CD14-positive monocyte (primary cell): Measurements from ENCODE around the gene TMEM129. TPM values are rescaled to one million over a fixed set of nuclear protein-coding genes. Genes with fewer than 3 reads are reported as not detected.

Experiments used
- DNase-seq, 3 donors: peaks; one replicate each; pipeline ENCODE4 v3.0.0-alpha.2; 2011 to 2022
- H2AFZ ChIP-seq: 2 replicates; pipeline ENCODE4 v1.6.0; 2012; ENCODE audit warnings: mild to moderate bottlenecking, low read depth, low read length, inconsistent platforms; ENCODE audit not compliant: insufficient read depth, poor library complexity, severe bottlenecking
- H3K27ac ChIP-seq, 2 donors: 1 replicate in 1 of 2; 2 replicates in 1 of 2; pipeline ENCODE4 v1.5.1; 2012 to 2013; ENCODE audit warnings: low read length in 2 of 2, control low read depth in 1 of 2, inconsistent platforms in 1 of 2, low read depth in 1 of 2, mild to moderate bottlenecking in 1 of 2
- H3K27me3 ChIP-seq, 2 donors: one replicate each; pipeline versions ENCODE4 v1.6.0 to v1.6.1; 2011 to 2013; ENCODE audit warnings: low read length in 2 of 2; ENCODE audit not compliant: control insufficient read depth in 2 of 2, insufficient read depth in 2 of 2
- H3K36me3 ChIP-seq, 2 donors: replicated peaks in 1 of 2; 1 replicate in 1 of 2; 2 replicates in 1 of 2; pipeline versions ENCODE4 v1.5.1 to v1.6.1; 2012 to 2013; ENCODE audit warnings: low read length in 2 of 2, control low read depth in 1 of 2, inconsistent platforms in 1 of 2, mild to moderate bottlenecking in 1 of 2; ENCODE audit not compliant: insufficient read depth in 2 of 2, control insufficient read depth in 1 of 2
- H3K4me1 ChIP-seq, 2 donors: 1 replicate in 1 of 2; 2 replicates in 1 of 2; pipeline versions ENCODE4 v1.5.1 to v1.6.1; 2012 to 2013; ENCODE audit warnings: low read length in 2 of 2, control low read depth in 1 of 2, inconsistent platforms in 1 of 2, mild to moderate bottlenecking in 1 of 2, moderate library complexity in 1 of 2; ENCODE audit not compliant: insufficient read depth in 2 of 2, control insufficient read depth in 1 of 2
- H3K4me2 ChIP-seq: replicated peaks from 2 replicates; pipeline ENCODE3; 2012; ENCODE audit warnings: low read length, moderate library complexity, mild to moderate bottlenecking; ENCODE audit not compliant: poor library complexity, severe bottlenecking; ENCODE audit errors: extremely low read depth
- H3K4me3 ChIP-seq, 3 experiments: fragments of 200-600 bp in 1 of 3; sonication (generic) in 1 of 3; replicated peaks in 1 of 3; 1 replicate in 2 of 3; 2 replicates in 1 of 3; pipeline ENCODE4 v1.5.1; 2011 to 2013; ENCODE audit warnings: low read length in 3 of 3, mild to moderate bottlenecking in 3 of 3, control low read depth in 2 of 3, low read depth in 2 of 3, inconsistent platforms in 1 of 3, moderate library complexity in 1 of 3
- H3K79me2 ChIP-seq: 2 replicates; pipeline ENCODE4 v1.6.0; 2012; ENCODE audit warnings: mild to moderate bottlenecking, control low read depth, inconsistent platforms, low read length, moderate library complexity; ENCODE audit not compliant: insufficient read depth
- H3K9ac ChIP-seq: 2 replicates; pipeline ENCODE4 v1.6.0; 2017; ENCODE audit warnings: low read length, mild to moderate bottlenecking; ENCODE audit not compliant: insufficient read depth, poor library complexity, severe bottlenecking
- H3K9me3 ChIP-seq, 2 donors: replicated peaks in 1 of 2; 1 replicate in 1 of 2; 2 replicates in 1 of 2; pipeline versions ENCODE4 v1.5.1 to v1.6.1; 2012 to 2013; ENCODE audit warnings: low read length in 2 of 2, control low read depth in 1 of 2; ENCODE audit not compliant: control insufficient read depth in 1 of 2, insufficient read depth in 1 of 2
- H4K20me1 ChIP-seq: 2 replicates; pipeline ENCODE4 v1.6.0; 2012; ENCODE audit warnings: mild to moderate bottlenecking, low read length, control low read depth, moderate library complexity; ENCODE audit not compliant: insufficient read depth
- H3K27ac Mint-ChIP-seq, 7 donors: one replicate each; pipeline ENCODE4 v1.8.0; 2020; ENCODE audit warnings: mild to moderate bottlenecking in 7 of 7, mixed read lengths in 7 of 7, moderate library complexity in 6 of 7, inconsistent platforms in 2 of 7
- H3K27me3 Mint-ChIP-seq, 3 donors: one replicate each; pipeline ENCODE4 v1.8.0; 2021 to 2022; ENCODE audit warnings: low read depth in 3 of 3, mild to moderate bottlenecking in 3 of 3, mixed read lengths in 3 of 3, moderate library complexity in 3 of 3, inconsistent platforms in 1 of 3
- H3K36me3 Mint-ChIP-seq, 2 donors: one replicate each; pipeline ENCODE4 v1.8.0; 2020; ENCODE audit warnings: mixed read lengths in 2 of 2, inconsistent platforms in 1 of 2, mild to moderate bottlenecking in 1 of 2
- H3K4me1 Mint-ChIP-seq: one replicate; pipeline ENCODE4 v1.8.0; 2020; ENCODE audit warnings: mild to moderate bottlenecking, mixed read lengths
- H3K4me3 Mint-ChIP-seq, 2 donors: one replicate each; pipeline ENCODE4 v1.8.0; 2020; ENCODE audit warnings: mild to moderate bottlenecking in 2 of 2, mixed read lengths in 2 of 2, moderate library complexity in 1 of 2
- H3K9me3 Mint-ChIP-seq, 7 donors: one replicate each; pipeline ENCODE4 v1.8.0; 2020 to 2022; ENCODE audit warnings: mixed read lengths in 7 of 7, mild to moderate bottlenecking in 6 of 7, moderate library complexity in 6 of 7, inconsistent platforms in 2 of 7
- WGBS: methylation state at CpG from one replicate; pipeline ENCODE4 v1.1.5; 2013; ENCODE audit warnings: missing lambda C conversion rate; ENCODE audit not compliant: insufficient coverage; 5-methylcytosine and 5-hydroxymethylcytosine counted together
- intact Hi-C, 2 donors: fragments of 100-400 bp; cut with micrococcal nuclease; formaldehyde crosslinking; loops; one replicate each; pipeline versions ENCODE4 v1.15.0 to v1.15.1; 2023
- polyA plus RNA-seq, 3 donors: library from polyadenylated mRNA; depleted of rRNA in 1 of 3; unstranded in 2 of 3; stranded (reverse) in 1 of 3; fragments of 300-500 nt in 2 of 3; fragments of >200 nt in 1 of 3; fragmentation: Illumina TruSeq in 2 of 3; gene quantifications; 1 replicate in 2 of 3; 2 replicates in 1 of 3; pipeline ENCODE4 v1.2.3, GENCODE V29; 2012 to 2021
- TF ChIP-seq, protein P1 (sequence below): fragments of 200-600 bp; IDR thresholded peaks from one replicate; pipeline ENCODE4 v1.8.0; 2022; ENCODE audit warnings: antibody characterized with exemption, mild to moderate bottlenecking

The TMEM129 gene
- polyA plus RNA-seq, 3 donors: 22.4 to 40.2 (median 24.1) TPM

DNA sequence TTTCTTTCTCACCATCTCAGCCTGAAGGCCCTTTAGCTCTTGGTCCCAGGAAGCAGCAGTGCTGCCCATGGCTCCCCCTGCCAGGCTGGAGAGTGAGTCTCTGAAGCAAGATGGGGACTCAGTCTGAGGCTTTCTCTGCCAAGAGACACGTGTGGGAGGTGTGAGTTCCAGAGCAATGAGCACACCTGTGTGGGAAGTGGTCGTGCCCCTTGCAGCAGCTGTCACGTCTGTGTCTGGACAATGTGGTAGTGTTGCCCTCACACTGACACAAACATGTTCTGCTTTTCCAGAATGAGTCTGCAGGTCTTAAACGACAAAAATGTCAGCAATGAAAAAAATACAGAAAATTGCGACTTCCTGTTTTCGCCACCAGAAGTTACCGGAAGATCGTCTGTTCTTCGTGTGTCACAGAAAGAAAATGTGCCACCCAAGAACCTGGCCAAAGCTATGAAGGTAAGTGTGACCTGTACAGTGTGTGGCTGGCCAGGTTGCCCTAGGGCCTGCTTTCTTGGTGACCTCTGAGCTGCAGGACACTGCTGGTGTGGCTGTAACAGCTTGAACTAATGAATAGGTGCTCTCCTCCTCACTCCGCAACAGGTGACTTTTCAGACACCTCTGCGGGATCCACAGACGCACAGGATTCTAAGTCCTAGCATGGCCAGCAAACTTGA lies 2.1 kb upstream of the TMEM129 start:
- Histone ChIP-seq H4K20me1 (peaks cover 26% of the 10 kb centered on the region), H3K79me2 (peaks cover 85% of the 10 kb centered on the region), H3K27me3 (no peaks in the 10 kb centered on the region), H3K4me1 (peaks cover 78 to 86% of the 10 kb centered on the region in 2 donors), H3K9ac (peak overlapping the region; percentile 73), H3K27ac (peak overlapping the region; percentile 88 to 96), H3K4me3 (peak overlapping the region; percentile 58 to 80 (median 63)), H3K9me3 (no peaks in the 10 kb centered on the region), H3K36me3 (peaks cover 9 to 19% of the 10 kb centered on the region in 2 donors), H2AFZ (peak overlapping the region; percentile 89), H3K4me2 (peak overlapping the region; percentile 89)
- peaks cover 80% of the 10 kb centered on the region for H3K4me1 Mint-ChIP-seq
- TF ChIP-seq, protein P1, sequence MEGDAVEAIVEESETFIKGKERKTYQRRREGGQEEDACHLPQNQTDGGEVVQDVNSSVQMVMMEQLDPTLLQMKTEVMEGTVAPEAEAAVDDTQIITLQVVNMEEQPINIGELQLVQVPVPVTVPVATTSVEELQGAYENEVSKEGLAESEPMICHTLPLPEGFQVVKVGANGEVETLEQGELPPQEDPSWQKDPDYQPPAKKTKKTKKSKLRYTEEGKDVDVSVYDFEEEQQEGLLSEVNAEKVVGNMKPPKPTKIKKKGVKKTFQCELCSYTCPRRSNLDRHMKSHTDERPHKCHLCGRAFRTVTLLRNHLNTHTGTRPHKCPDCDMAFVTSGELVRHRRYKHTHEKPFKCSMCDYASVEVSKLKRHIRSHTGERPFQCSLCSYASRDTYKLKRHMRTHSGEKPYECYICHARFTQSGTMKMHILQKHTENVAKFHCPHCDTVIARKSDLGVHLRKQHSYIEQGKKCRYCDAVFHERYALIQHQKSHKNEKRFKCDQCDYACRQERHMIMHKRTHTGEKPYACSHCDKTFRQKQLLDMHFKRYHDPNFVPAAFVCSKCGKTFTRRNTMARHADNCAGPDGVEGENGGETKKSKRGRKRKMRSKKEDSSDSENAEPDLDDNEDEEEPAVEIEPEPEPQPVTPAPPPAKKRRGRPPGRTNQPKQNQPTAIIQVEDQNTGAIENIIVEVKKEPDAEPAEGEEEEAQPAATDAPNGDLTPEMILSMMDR: no peak
- H3K27me3 Mint-ChIP-seq: peaks cover 0 to 3% (median 0%) of the 10 kb centered on the region in 3 donors
- H3K9me3 Mint-ChIP-seq: no peaks in the 10 kb centered on the region
- peak; percentile 78 to 93 (median 86) for DNase-seq
- peak overlapping the region; percentile 82 to 98 for H3K4me3 Mint-ChIP-seq
- intact Hi-C loops: loop anchor here in 1 of 2 donors (5.0 to 10.0 kb wide), 3 partner anchors 132 to 376 kb away; partner anchors contain the start of genes LETM1 and UVSSA
- peaks cover 17 to 36% of the 10 kb centered on the region in 2 donors for H3K36me3 Mint-ChIP-seq
- peak overlapping the region; percentile 97 to 100 (median 98) for H3K27ac Mint-ChIP-seq
- 20% methylated on average over 9 of the region's 12 CpGs for WGBS

DNA sequence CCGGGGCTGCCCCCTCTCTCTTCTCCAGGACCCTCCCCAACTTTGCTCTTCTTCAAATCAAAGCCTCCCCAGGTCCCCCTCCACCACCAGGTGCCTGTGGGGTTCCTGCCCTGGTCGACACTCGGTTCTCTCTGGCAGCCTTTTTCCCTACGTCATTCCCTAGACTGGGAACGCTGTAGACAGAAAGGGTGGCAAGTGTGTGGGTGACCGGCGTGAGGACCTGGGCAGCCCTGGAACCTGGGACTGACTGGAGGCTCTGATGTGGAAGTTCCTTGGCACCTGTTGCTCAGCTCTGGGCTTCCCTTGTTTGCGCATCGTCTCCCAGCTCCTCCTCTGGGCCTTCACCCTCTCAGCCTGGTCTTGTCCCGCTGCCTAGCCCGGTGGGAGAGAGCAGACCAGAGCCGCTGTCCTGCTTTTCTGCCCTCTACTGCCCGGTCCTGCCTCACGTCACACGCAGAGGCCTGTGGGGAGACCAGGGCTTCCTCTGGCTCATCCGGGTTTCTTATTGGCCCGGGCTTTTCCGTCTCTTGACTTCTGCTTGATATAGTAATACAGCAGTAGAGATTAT lies 1.5 kb upstream of the TMEM129 start:
- Histone ChIP-seq H3K36me3 (peaks cover 10 to 19% of the 10 kb centered on the region in 2 donors), H3K79me2 (peaks cover 85% of the 10 kb centered on the region), H3K4me3 (peak overlapping the region in 2 of 3 experiments; percentile 42 to 80), H3K9me3 (no peaks in the 10 kb centered on the region), H3K27me3 (no peaks in the 10 kb centered on the region), H3K4me2 (peak overlapping the region; percentile 89), H4K20me1 (peaks cover 26% of the 10 kb centered on the region), H3K27ac (peak overlapping the region; percentile 88 to 96), H3K4me1 (peaks cover 71 to 79% of the 10 kb centered on the region in 2 donors), H2AFZ (peak overlapping the region; percentile 33), H3K9ac (peak overlapping the region; percentile 73)
- H3K4me3 Mint-ChIP-seq: peak overlapping the region; percentile 82 to 98
- TF ChIP-seq, protein P1: no peak
- H3K27ac Mint-ChIP-seq: peak overlapping the region; percentile 97 to 100 (median 98)
- H3K36me3 Mint-ChIP-seq: peaks cover 17 to 36% of the 10 kb centered on the region in 2 donors
- H3K9me3 Mint-ChIP-seq: no peaks in the 10 kb centered on the region
- peaks cover 0 to 3% (median 0%) of the 10 kb centered on the region in 3 donors for H3K27me3 Mint-ChIP-seq
- H3K4me1 Mint-ChIP-seq: peaks cover 74% of the 10 kb centered on the region
- 33% methylated on average over 13 of the region's 18 CpGs for WGBS
- intact Hi-C loops: loop anchor here in 1 of 2 donors (5.0 to 10.0 kb wide), 3 partner anchors 132 to 375 kb away; partner anchors contain the start of genes LETM1 and UVSSA
- peak in 2 of 3 donors; percentile 52 to 55 for DNase-seq
